Ishikawa (cell line): ENCODE measurements around the gene FBLN5.

ENCODE experiments used
- CEBPB ChIP-seq: IDR thresholded peaks from 2 replicates; pipeline ENCODE4 v1.6.1; 2012
- EP300 ChIP-seq: IDR thresholded peaks from 2 replicates; pipeline ENCODE4 v1.6.1; 2012; ENCODE audit warnings: borderline replicate concordance
- NFIC ChIP-seq: IDR thresholded peaks from 2 replicates; pipeline ENCODE4 v1.6.1; 2012
- TAF1 ChIP-seq: IDR thresholded peaks from 2 replicates; pipeline ENCODE4 v1.6.1; 2012; ENCODE audit warnings: low read depth, mild to moderate bottlenecking
- TEAD4 ChIP-seq: IDR thresholded peaks from 2 replicates; pipeline ENCODE4 v1.6.1; 2012
- TF ChIP-seq, protein P1 (sequence below): IDR thresholded peaks from 2 replicates; pipeline ENCODE4 v1.6.1; 2012
- TF ChIP-seq, protein P2 (sequence below): IDR thresholded peaks from 2 replicates; pipeline ENCODE4 v1.6.1; 2012
- TF ChIP-seq, protein P3 (sequence below): IDR thresholded peaks from 2 replicates; pipeline ENCODE4 v1.6.1; 2012; ENCODE audit warnings: low read depth, mild to moderate bottlenecking

DNA sequence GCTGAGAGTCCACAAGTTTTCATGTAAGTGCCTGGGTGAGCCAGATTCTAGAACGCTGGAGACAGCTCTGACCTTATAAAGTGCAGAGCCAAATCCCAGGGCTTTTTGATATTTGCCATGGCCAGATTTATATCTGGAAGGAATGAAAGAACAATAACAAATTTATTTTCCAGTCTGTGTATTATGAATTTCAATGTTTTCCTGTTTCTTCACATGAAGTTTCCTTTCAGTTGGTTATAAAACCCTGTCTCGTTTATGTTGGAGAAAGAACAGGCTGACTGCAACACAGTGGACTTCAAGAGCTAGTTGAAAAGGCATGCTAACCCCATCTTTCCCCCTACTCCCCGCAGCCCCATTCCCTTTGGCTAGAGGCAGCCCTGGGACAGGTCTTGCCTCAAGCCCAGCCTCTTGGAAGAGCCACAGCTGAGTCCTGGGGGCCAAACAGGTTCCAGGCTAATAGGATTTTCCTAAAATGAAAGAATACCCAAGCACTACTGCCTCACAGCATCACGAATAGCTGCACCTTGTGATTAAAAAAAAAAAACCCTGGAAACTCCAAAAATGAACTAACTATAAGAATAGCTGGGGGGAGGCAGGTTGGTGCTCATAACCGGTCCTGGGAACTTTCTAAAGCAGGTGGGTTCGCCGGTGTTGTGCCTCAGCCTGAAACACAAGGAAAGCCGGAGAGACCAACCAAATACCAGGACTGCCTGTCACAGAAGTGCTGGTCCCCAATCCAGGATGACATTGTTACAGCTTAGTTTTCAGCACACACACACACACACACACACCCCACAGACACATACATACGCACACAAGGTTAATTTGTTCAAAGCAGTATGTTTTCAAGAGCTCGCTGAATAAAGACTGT, 1.5 kb downstream of the FBLN5 start:
- TF ChIP-seq TAF1: no peak
- no peak for TF ChIP-seq NFIC
- TF ChIP-seq EP300: no peak
- TF ChIP-seq TEAD4: no peak
- TF ChIP-seq CEBPB: no peak
- TF ChIP-seq, protein P1, sequence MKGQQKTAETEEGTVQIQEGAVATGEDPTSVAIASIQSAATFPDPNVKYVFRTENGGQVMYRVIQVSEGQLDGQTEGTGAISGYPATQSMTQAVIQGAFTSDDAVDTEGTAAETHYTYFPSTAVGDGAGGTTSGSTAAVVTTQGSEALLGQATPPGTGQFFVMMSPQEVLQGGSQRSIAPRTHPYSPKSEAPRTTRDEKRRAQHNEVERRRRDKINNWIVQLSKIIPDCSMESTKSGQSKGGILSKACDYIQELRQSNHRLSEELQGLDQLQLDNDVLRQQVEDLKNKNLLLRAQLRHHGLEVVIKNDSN: no peak
- TF ChIP-seq, protein P2, sequence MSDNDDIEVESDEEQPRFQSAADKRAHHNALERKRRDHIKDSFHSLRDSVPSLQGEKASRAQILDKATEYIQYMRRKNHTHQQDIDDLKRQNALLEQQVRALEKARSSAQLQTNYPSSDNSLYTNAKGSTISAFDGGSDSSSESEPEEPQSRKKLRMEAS: no peak
- TF ChIP-seq, protein P3, sequence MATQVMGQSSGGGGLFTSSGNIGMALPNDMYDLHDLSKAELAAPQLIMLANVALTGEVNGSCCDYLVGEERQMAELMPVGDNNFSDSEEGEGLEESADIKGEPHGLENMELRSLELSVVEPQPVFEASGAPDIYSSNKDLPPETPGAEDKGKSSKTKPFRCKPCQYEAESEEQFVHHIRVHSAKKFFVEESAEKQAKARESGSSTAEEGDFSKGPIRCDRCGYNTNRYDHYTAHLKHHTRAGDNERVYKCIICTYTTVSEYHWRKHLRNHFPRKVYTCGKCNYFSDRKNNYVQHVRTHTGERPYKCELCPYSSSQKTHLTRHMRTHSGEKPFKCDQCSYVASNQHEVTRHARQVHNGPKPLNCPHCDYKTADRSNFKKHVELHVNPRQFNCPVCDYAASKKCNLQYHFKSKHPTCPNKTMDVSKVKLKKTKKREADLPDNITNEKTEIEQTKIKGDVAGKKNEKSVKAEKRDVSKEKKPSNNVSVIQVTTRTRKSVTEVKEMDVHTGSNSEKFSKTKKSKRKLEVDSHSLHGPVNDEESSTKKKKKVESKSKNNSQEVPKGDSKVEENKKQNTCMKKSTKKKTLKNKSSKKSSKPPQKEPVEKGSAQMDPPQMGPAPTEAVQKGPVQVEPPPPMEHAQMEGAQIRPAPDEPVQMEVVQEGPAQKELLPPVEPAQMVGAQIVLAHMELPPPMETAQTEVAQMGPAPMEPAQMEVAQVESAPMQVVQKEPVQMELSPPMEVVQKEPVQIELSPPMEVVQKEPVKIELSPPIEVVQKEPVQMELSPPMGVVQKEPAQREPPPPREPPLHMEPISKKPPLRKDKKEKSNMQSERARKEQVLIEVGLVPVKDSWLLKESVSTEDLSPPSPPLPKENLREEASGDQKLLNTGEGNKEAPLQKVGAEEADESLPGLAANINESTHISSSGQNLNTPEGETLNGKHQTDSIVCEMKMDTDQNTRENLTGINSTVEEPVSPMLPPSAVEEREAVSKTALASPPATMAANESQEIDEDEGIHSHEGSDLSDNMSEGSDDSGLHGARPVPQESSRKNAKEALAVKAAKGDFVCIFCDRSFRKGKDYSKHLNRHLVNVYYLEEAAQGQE: no peak
